ENCODE measurements around the gene MYO1G.
A peak's percentile ranks its signal among the peaks of the same experiment; 100 is the strongest.

The MYO1G gene

GRCh38 chr7:44930921-44931320, 47.9 kb downstream of the MYO1G start:
- DNase-seq: no peak

- no peak for DNase-seq
Measured at GRCh38 chr7:44922351-44922694, 56.5 kb downstream of the MYO1G start.

- DNase-seq: peak; percentile 95
Measured at GRCh38 chr7:44921607-44922350, 57.0 kb downstream of the MYO1G start.

- no peak for DNase-seq
Measured at GRCh38 chr7:44920119-44920518, 58.7 kb downstream of the MYO1G start.

- DNase-seq: no peak
Measured at GRCh38 chr7:44918029-44918428, 60.8 kb downstream of the MYO1G start.

GRCh38 chr7:44917465-44917864, 61.4 kb downstream of the MYO1G start:
- no peak for DNase-seq

- DNase-seq: peak; percentile 72
Measured at GRCh38 chr7:44914992-44915607, 63.7 kb downstream of the MYO1G start.

- no peak for DNase-seq
Measured at GRCh38 chr7:44912775-44913347, 66.0 kb downstream of the MYO1G start.
